ENCODE data around the gene SLC25A42.

DNA sequence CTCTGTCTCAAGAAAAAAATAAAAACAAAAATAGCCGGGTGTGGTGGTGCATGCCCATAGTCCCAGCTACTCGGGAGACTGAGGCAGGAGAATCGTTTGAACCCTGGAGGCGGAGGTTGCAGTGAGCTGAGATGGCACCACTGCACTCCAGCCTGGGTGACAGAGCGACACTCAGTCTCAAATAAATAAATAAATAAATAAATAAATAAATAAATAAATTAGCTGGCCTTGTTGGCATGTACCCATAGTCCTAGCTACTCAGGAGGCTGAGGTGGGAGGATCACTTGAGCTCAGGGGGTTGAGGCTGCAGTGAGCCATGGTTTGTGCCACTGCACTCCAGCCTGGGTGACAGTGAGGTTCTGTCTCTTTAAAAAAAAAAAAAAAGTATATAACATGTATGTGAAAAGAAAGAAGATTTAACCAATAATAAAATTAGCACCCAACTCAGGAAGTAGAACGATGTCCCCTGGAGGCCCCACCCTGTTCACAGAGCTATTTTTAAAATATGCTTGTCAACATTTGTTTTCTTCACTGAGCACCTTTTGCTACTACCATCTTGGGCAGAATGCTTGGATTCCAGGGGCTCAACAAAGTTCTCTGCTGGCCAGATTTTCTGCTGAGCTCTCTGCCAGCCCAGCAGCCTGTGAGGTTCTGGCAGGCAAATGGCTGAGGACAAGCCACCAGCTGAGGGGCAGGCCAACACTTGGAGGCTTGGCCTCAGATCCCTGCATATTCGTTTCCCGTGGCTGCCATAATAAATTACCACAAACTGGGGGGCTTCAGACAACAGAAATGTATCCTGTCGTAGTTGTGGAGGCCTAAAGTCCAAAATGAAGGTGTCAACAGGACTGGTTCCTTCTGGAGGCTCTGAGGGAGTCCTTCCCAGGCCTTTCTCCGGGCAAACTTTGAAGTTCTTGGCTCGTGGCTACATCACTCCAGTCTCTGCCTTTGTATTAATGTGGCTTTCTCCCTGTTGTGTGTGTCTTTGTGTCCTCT is 5.2 kb downstream of the SLC25A42 start:
- TF ChIP-seq CTCF (IDR thresholded peaks at IDR 0.05; ENCODE audit: low read length) (no peak), EZH2 (optimal IDR thresholded peaks at IDR 0.05; ENCODE audit: low read depth, low read length) (no peak)
